OCI-LY1 (cell line): Measurements from ENCODE around the gene USP5.

Experiments used
- H2AFZ ChIP-seq: fragments of 200-600 bp; sonication (generic), shearing (Covaris generic); 2 replicates; pipeline ENCODE4 v1.6.0; 2014; ENCODE audit warnings: antibody characterized with exemption, mild to moderate bottlenecking, low read length
- H3F3A ChIP-seq: fragments of 200-600 bp; sonication (generic), shearing (Covaris generic); 2 replicates; pipeline ENCODE4 v1.6.0; 2014; ENCODE audit warnings: mild to moderate bottlenecking, antibody characterized with exemption, low read length, moderate library complexity; ENCODE audit not compliant: insufficient read depth
- H3K27ac ChIP-seq: fragments of 200-600 bp; sonication (generic); 2 replicates; pipeline ENCODE4 v1.5.1; 2014; ENCODE audit warnings: low read length, mixed run types, mild to moderate bottlenecking, low read depth; ENCODE audit not compliant: poor library complexity, severe bottlenecking
- H3K27me3 ChIP-seq: fragments of 200-600 bp; sonication (generic); 2 replicates; pipeline ENCODE4 v1.6.0; 2014; ENCODE audit warnings: antibody characterized with exemption, mild to moderate bottlenecking, low read length, moderate library complexity; ENCODE audit not compliant: insufficient read depth
- H3K36me3 ChIP-seq: fragments of 200-600 bp; sonication (generic); 2 replicates; pipeline ENCODE4 v1.6.1; 2014; ENCODE audit warnings: mild to moderate bottlenecking, antibody characterized with exemption, low read length, moderate library complexity, mixed read lengths; ENCODE audit not compliant: insufficient read depth
- H3K4me1 ChIP-seq: fragments of 200-600 bp; sonication (generic); 2 replicates; pipeline ENCODE4 v1.5.1; 2014; ENCODE audit warnings: mild to moderate bottlenecking, low read length, moderate library complexity; ENCODE audit not compliant: insufficient read depth, severe bottlenecking
- H3K4me2 ChIP-seq: fragments of 200-600 bp; sonication (generic), shearing (Covaris generic); 2 replicates; pipeline ENCODE4 v1.6.1; 2014; ENCODE audit warnings: low read length
- H3K4me3 ChIP-seq: fragments of 200-600 bp; sonication (generic); 2 replicates; pipeline ENCODE4 v1.5.1; 2014; ENCODE audit warnings: low read length, low read depth, mild to moderate bottlenecking, mixed read lengths; ENCODE audit not compliant: poor library complexity, severe bottlenecking
- H3K79me2 ChIP-seq: fragments of 200-600 bp; shearing (Covaris generic); 2 replicates; pipeline ENCODE4 v1.6.1; 2016; ENCODE audit warnings: mixed run types, low read length, mixed read lengths; ENCODE audit not compliant: insufficient read depth
- H3K9ac ChIP-seq: fragments of 200-600 bp; sonication (generic), shearing (Covaris generic); 2 replicates; pipeline ENCODE4 v1.6.1; 2014; ENCODE audit warnings: mild to moderate bottlenecking, low read length, mixed read lengths
- H3K9me2 ChIP-seq: fragments of 200-600 bp; sonication (generic), shearing (Covaris generic); 2 replicates; pipeline ENCODE4 v1.6.1; 2014; ENCODE audit warnings: low read depth, mild to moderate bottlenecking, low read length, mixed read lengths
- H3K9me3 ChIP-seq: fragments of 200-600 bp; shearing (Covaris generic); 2 replicates; pipeline ENCODE4 v1.6.1; 2014; ENCODE audit warnings: low read length, mixed read lengths
- H4K20me1 ChIP-seq: fragments of 200-600 bp; sonication (generic), shearing (Covaris generic); 2 replicates; pipeline ENCODE4 v1.6.0; 2016; ENCODE audit warnings: mild to moderate bottlenecking, low read length; ENCODE audit not compliant: insufficient read depth
- CTCF ChIP-seq: fragments of 200-600 bp; sonication (generic), shearing (Covaris generic); IDR thresholded peaks from 2 replicates; pipeline ENCODE4 v1.5.1; 2017; ENCODE audit warnings: mild to moderate bottlenecking, antibody characterized with exemption, low read length, moderate library complexity, mixed read lengths
- EZH2 ChIP-seq: fragments of 200-600 bp; sonication (generic), shearing (Covaris generic); IDR thresholded peaks from 2 replicates; pipeline ENCODE4 v1.8.0; 2017; ENCODE audit warnings: borderline replicate concordance, mixed run types, mild to moderate bottlenecking, antibody characterized with exemption, low read length, moderate library complexity, mixed read lengths

The USP5 gene

GRCh38 chr12:6902448-6902847, 50.5 kb downstream of the USP5 start:
- Histone ChIP-seq H3K9me2 (no peaks in the 10 kb centered on the region), H3K9me3 (no peaks in the 10 kb centered on the region), H3K4me1 (peaks cover 24% of the 10 kb centered on the region), H3K79me2 (no peaks in the 10 kb centered on the region), H3K36me3 (no peaks in the 10 kb centered on the region), H3K27ac (no peak overlapping the region), H2AFZ (no peak overlapping the region), H4K20me1 (no peaks in the 10 kb centered on the region), H3K27me3 (no peaks in the 10 kb centered on the region), H3F3A (no peaks in the 10 kb centered on the region), H3K9ac (no peak overlapping the region), H3K4me3 (no peak overlapping the region), H3K4me2 (no peak overlapping the region)
- no peak for TF ChIP-seq EZH2
- TF ChIP-seq CTCF = no peak

- peak overlapping the region; percentile 60; the same call in 1 of the 2 replicates for H2AFZ ChIP-seq
- H3K4me3 ChIP-seq = no peak overlapping the region
- H3K27ac ChIP-seq = no peak overlapping the region
Measured at GRCh38 chr12:6903722-6904121, 51.8 kb downstream of the USP5 start.

GRCh38 chr12:6904280-6905276, 52.6 kb downstream of the USP5 start, which contains the start of gene LRRC23:
LRRC23 (plus strand) TSS chr12:6904822; CDS start chr12:6905634, 812 bp downstream.
- H4K20me1 ChIP-seq = no peaks in the 10 kb centered on the region
- peak within 1 kb of the TSS; percentile 80 for H3K9ac ChIP-seq
- no peaks in the 10 kb centered on the region for H3F3A ChIP-seq
- H3K27ac ChIP-seq = no peak within 1 kb of the TSS
- peak within 1 kb of the TSS; percentile 82 for H3K4me3 ChIP-seq
- H3K79me2 ChIP-seq = no peaks in the 10 kb centered on the region
- H3K36me3 ChIP-seq = no peaks in the 10 kb centered on the region
- H3K4me2 ChIP-seq = peak within 1 kb of the TSS; percentile 98
- H3K4me1 ChIP-seq = peaks cover 24% of the 10 kb centered on the region
- no peaks in the 10 kb centered on the region for H3K9me2 ChIP-seq
- H3K9me3 ChIP-seq = no peaks in the 10 kb centered on the region
- H2AFZ ChIP-seq = peak within 1 kb of the TSS; percentile 60
- TF ChIP-seq CTCF (no peak), EZH2 (no peak)
- H3K27me3 ChIP-seq = no peaks in the 10 kb centered on the region

More at GRCh38 chr12:6903722-6904121, 51.8 kb downstream of the USP5 start:
- Histone ChIP-seq H3K27me3 (no peaks in the 10 kb centered on the region), H3K9ac (no peak overlapping the region), H4K20me1 (no peaks in the 10 kb centered on the region), H3F3A (no peaks in the 10 kb centered on the region), H3K9me3 (no peaks in the 10 kb centered on the region), H3K79me2 (no peaks in the 10 kb centered on the region), H3K9me2 (no peaks in the 10 kb centered on the region), H3K4me2 (peak overlapping the region; percentile 98), H3K4me1 (peaks cover 24% of the 10 kb centered on the region), H3K36me3 (no peaks in the 10 kb centered on the region)
- TF ChIP-seq EZH2 = no peak
- no peak for TF ChIP-seq CTCF
